GM23338 (cell line): ENCODE data around the gene CASTOR1. TPM values are rescaled to one million over a fixed set of nuclear protein-coding genes. Genes with fewer than 3 reads are reported as not detected.

ENCODE experiments used
- polyA plus RNA-seq: library from polyadenylated mRNA; unstranded; fragments of >200 nt; fragmentation: Nextera tagmentation; extraction: Ambion mirVana; gene quantifications from 2 replicates; pipeline ENCODE4 v1.2.1, GENCODE V29; 2016
- total RNA-seq: library from RNA; depleted of rRNA; stranded (reverse); fragments of >200 nt; shearing (Covaris generic); gene quantifications from 2 replicates; pipeline ENCODE4 v1.2.3, GENCODE V29; 2014; rRNA removed

Gene CASTOR1
- total and polyA plus RNA-seq, 2 experiments from 2014 or later: 11.3 to 23.2 TPM

Other genes starting within 250 kb of the CASTOR1 start
- not detected in 2 replicates for gene HORMAD2, start 209.0 kb downstream of the CASTOR1 start, total RNA-seq
- 0.37 and 0.40 TPM in 2 replicates for gene HORMAD2, start 209.0 kb downstream of the CASTOR1 start, polyA plus RNA-seq
- 3.6 and 5.9 TPM in 2 replicates for gene LIF, start 42.7 kb downstream of the CASTOR1 start, total RNA-seq
- 1.2 and 1.8 TPM in 2 replicates for gene LIF, start 42.7 kb downstream of the CASTOR1 start, polyA plus RNA-seq
- not detected in 2 replicates for gene OSM, start 22.7 kb downstream of the CASTOR1 start, total RNA-seq
- not detected in 2 replicates for gene OSM, start 22.7 kb downstream of the CASTOR1 start, polyA plus RNA-seq
- gene TBC1D10A, start 37.4 kb upstream of the CASTOR1 start, total RNA-seq: 6.0 and 8.8 TPM in 2 replicates
- gene TBC1D10A, start 37.4 kb upstream of the CASTOR1 start, polyA plus RNA-seq: 3.3 and 4.2 TPM in 2 replicates
- gene SF3A1, start 67.4 kb upstream of the CASTOR1 start, total RNA-seq: 108 and 170 TPM in 2 replicates
- gene SF3A1, start 67.4 kb upstream of the CASTOR1 start, polyA plus RNA-seq: 93.4 and 107 TPM in 2 replicates
- gene CCDC157, start 67.5 kb upstream of the CASTOR1 start, total RNA-seq: 6.9 and 7.9 TPM in 2 replicates
- 3.7 and 3.8 TPM in 2 replicates for gene CCDC157, start 67.5 kb upstream of the CASTOR1 start, polyA plus RNA-seq
- gene RNF215, start 97.9 kb upstream of the CASTOR1 start, total RNA-seq: 12.4 and 13.9 TPM in 2 replicates
- gene RNF215, start 97.9 kb upstream of the CASTOR1 start, polyA plus RNA-seq: 1.8 and 3.3 TPM in 2 replicates
- gene SEC14L2, start 107.5 kb upstream of the CASTOR1 start, total RNA-seq: 2.1 and 4.2 TPM in 2 replicates
- gene SEC14L2, start 107.5 kb upstream of the CASTOR1 start, polyA plus RNA-seq: 2.2 and 2.5 TPM in 2 replicates
- gene MTFP1, start 136.3 kb upstream of the CASTOR1 start, total RNA-seq: 54.6 and 68.6 TPM in 2 replicates
- gene MTFP1, start 136.3 kb upstream of the CASTOR1 start, polyA plus RNA-seq: 62.5 and 64.1 TPM in 2 replicates
- gene SEC14L3, start 182.5 kb upstream of the CASTOR1 start, total RNA-seq: not detected in 2 replicates
- not detected in 2 replicates for gene SEC14L3, start 182.5 kb upstream of the CASTOR1 start, polyA plus RNA-seq
- 2.5 and 5.2 TPM in 2 replicates for gene SEC14L4, start 216.2 kb upstream of the CASTOR1 start, total RNA-seq
- gene SEC14L4, start 216.2 kb upstream of the CASTOR1 start, polyA plus RNA-seq: 1.7 and 1.9 TPM in 2 replicates